ENCODE results near the gene BAIAP2L1. TPM values are rescaled to one million over a fixed set of nuclear protein-coding genes. Genes with fewer than 3 reads are reported as not detected.

BAIAP2L1 gene
- total and polyA plus RNA-seq, 2 of the 8 experiments (the other 6 are each of a cell fraction or from before 2014, with no cell fraction given) = 19.2 to 42.9 TPM

- TF ChIP-seq CHD7 (IDR thresholded peaks at IDR 0.05; ENCODE audit: insufficient replicate concordance, low read length) (no peak), SIX5 (IDR thresholded peaks at IDR 0.05; ENCODE audit: low read depth, low read length) (no peak), POLR2AphosphoS5 (IDR thresholded peaks at IDR 0.05; ENCODE audit: low read depth, low read length) (no peak), RXRA (IDR thresholded peaks at IDR 0.05; ENCODE audit: insufficient read depth, low read depth, low read length) (no peak), KDM5A (IDR thresholded peaks at IDR 0.05; ENCODE audit: low read length) (no peak), YY1 (IDR thresholded peaks at IDR 0.05; ENCODE audit: low read depth, low read length) (no peak; the same call in 1 of the 2 replicates), PHF8 (conservative IDR thresholded peaks at IDR 0.05; ENCODE audit: low read depth, low read length) (no peak), TCF12 (IDR thresholded peaks at IDR 0.05; ENCODE audit: low read depth, low read length) (0 out of 2 replicates have a peak, but pooled peaks have one; percentile 57), RNF2 (IDR thresholded peaks at IDR 0.05; ENCODE audit: borderline replicate concordance, low read depth, low read length, missing control alignments, poor library complexity, severe bottlenecking) (no peak)
These were observed 20.2 kb upstream of the BAIAP2L1 start (continued) for GRCh38 chr7:98420966-98421612.
